Peyer's patch (tissue), 4 donors: Measurements from ENCODE around the gene ASAP2. TPM values are rescaled to one million over a fixed set of nuclear protein-coding genes. Genes with fewer than 3 reads are reported as not detected.

Source experiments
- DNase-seq, 3 donors: peaks; one replicate each; pipeline ENCODE4 v3.0.0-alpha.2; 2017 to 2019
- H3K27ac ChIP-seq, 4 donors: fragments of 200-600 bp; sonication (generic); one replicate each; pipeline ENCODE4 v1.5.1; 2016 to 2019
- H3K27me3 ChIP-seq, 2 donors: fragments of 200-600 bp; sonication (generic); one replicate each; pipeline ENCODE4 v1.5.1; 2019
- H3K36me3 ChIP-seq, 3 donors: fragments of 200-600 bp; sonication (generic); one replicate each; pipeline ENCODE4 v1.5.1; 2016 to 2019
- H3K4me1 ChIP-seq, 4 donors: fragments of 200-600 bp; sonication (generic); one replicate each; pipeline ENCODE4 v1.5.1; 2016 to 2019
- H3K4me3 ChIP-seq, 4 donors: fragments of 200-600 bp; sonication (generic); 1 replicate in 3 of 4; 2 replicates in 1 of 4; pipeline ENCODE4 v1.5.1; 2016 to 2019; ENCODE audit warnings: mild to moderate bottlenecking in 1 of 4
- H3K9me3 ChIP-seq, 4 donors: fragments of 200-600 bp; sonication (generic); one replicate each; pipeline ENCODE4 v1.5.1; 2016 to 2019; ENCODE audit warnings: mild to moderate bottlenecking in 1 of 4
- CTCF ChIP-seq, 6 experiments: fragments of 450-650 bp in 4 of 6; fragments of 200-600 bp in 2 of 6; sonication (generic) in 1 of 6; IDR thresholded peaks; one replicate each; pipeline ENCODE4 v1.5.1; 2017 to 2019; ENCODE audit warnings: antibody characterized with exemption in 6 of 6, mild to moderate bottlenecking in 3 of 6, moderate library complexity in 1 of 6
- POLR2A ChIP-seq, 2 donors: fragments of 450-650 bp; IDR thresholded peaks; one replicate each; pipeline ENCODE4 v1.5.1; 2017; ENCODE audit warnings: antibody characterized with exemption in 2 of 2, mild to moderate bottlenecking in 2 of 2, moderate library complexity in 2 of 2
- total RNA-seq, 4 donors: library from RNA; depleted of rRNA; stranded (reverse); fragments of >200 nt; gene quantifications; one replicate each; pipeline ENCODE4 v1.1.0, GENCODE V29; 2016

ASAP2 gene
- total RNA-seq, 4 donors from 2014 or later, result 30.6 to 59.4 (median 37.8) TPM

DNA sequence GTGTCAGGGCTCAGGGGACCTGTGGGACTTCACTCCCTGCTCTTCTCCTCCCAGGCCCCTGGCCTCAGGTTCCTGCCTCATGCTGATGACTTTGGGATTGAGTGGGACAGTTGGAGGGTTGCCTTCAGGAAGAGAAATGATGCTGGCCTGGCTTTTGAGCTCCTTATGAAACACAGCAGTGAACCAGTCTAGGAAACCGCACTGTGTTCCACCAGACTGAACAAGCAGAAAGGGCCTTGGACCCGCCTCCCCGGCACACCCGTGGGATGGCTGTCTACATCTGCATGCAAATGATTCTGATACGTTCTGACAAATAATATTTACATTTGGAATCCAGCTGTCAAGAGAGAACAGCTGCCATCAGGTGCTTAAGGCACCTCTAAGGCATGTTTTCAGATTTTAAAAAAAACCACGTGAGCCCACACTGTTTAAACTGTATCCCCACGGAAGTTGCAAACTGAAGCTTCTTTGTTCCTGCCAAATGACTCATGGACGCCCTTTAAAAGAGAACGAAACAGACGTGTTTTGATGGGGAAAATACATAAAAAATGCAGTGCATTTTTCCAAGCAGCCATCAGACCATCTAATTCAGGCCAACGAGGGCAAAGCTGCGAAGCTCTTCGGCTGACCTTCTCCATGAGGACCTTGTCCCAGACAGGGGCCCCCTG is 27.6 kb upstream of the ASAP2 start:
- peak in 2 of 3 donors; percentile 75 to 76 for DNase-seq
- H3K36me3 ChIP-seq, result no peaks in the 10 kb centered on the region
- peak overlapping the region; percentile 31 to 82 (median 72) for H3K27ac ChIP-seq
- H3K4me1 ChIP-seq, result peaks cover 0 to 10% (median 0%) of the 10 kb centered on the region in 4 donors
- TF ChIP-seq POLR2A (IDR thresholded peaks at IDR 0.05) (no peak), CTCF (IDR thresholded peaks at IDR 0.05) (no peak)
- H3K4me3 ChIP-seq, result no peak overlapping the region
- H3K27me3 ChIP-seq, result no peaks in the 10 kb centered on the region
- no peaks in the 10 kb centered on the region for H3K9me3 ChIP-seq

DNA sequence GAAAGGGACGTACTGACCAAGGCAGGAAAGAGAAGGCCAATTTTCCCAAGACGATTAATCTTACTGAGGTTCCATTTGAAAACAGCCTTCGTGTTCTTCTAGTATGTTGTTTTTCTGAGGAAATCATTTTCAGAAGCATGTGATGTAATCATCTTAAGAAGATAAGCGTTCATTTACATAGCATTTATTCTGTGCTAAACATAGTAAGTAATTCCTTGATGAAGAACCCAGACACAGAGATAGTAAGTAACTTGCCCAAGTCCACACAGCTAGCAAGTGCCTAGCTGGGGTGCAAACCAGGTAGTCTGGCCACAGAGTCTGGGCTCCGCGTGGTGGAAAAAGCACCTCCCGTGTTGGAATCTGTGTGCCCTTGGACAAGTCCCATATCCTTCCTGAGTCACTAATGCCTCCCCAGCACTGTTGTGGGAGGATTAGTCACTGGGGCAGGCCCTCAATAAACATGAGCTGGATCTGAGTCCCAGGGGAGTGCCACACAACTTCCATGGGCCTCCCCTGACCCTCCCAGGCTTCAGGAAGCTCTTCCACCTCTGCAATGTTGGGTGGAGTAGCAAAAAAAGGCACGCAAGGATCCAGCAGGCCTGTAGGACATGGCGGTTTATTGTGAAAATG is 26.9 kb upstream of the ASAP2 start:
- Histone ChIP-seq H3K4me3 (no peak overlapping the region), H3K36me3 (no peaks in the 10 kb centered on the region), H3K27me3 (no peaks in the 10 kb centered on the region), H3K4me1 (peaks cover 0 to 10% (median 0%) of the 10 kb centered on the region in 4 donors), H3K27ac (peak overlapping the region in 3 of 4 donors; percentile 55 to 82 (median 81)), H3K9me3 (no peaks in the 10 kb centered on the region)
- TF ChIP-seq CTCF (IDR thresholded peaks at IDR 0.05) (no peak), POLR2A (IDR thresholded peaks at IDR 0.05) (no peak)
- DNase-seq, result peak in 2 of 3 donors; percentile 57 to 70

DNA sequence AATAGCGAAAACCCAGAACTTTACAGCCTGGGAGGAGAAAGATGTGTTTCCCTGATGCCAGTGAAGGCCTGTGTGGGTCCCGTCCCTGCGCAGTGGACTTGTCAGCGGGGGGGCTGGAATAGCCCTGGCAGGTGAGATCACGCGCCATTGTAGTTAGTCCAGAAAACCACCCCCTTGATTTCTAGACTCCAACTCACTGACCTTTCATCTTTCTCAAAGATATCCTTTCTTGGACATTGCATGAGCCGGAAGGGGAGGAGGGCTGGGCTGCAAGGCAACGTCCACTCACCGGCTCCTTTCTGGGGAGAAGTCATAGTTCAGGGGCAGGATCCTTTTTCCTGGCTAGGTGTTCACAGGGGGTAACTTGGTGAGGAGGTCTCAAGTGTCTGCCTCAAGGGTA is 22.3 kb upstream of the ASAP2 start:
- H3K27me3 ChIP-seq, result no peaks in the 10 kb centered on the region
- TF ChIP-seq POLR2A (IDR thresholded peaks at IDR 0.05) (no peak), CTCF (IDR thresholded peaks at IDR 0.05) (no peak)
- H3K4me3 ChIP-seq, result no peak overlapping the region
- H3K27ac ChIP-seq, result no peak overlapping the region
- no peaks in the 10 kb centered on the region for H3K36me3 ChIP-seq
- DNase-seq, result no peak
- no peaks in the 10 kb centered on the region for H3K9me3 ChIP-seq
- peaks cover 0 to 4% (median 0%) of the 10 kb centered on the region in 4 donors for H3K4me1 ChIP-seq

- TF ChIP-seq CTCF (IDR thresholded peaks at IDR 0.05) (no peak), POLR2A (IDR thresholded peaks at IDR 0.05) (no peak)
- peaks cover 0 to 4% (median 0%) of the 10 kb centered on the region in 4 donors for H3K4me1 ChIP-seq
- no peaks in the 10 kb centered on the region for H3K36me3 ChIP-seq
- no peaks in the 10 kb centered on the region for H3K9me3 ChIP-seq
- no peaks in the 10 kb centered on the region for H3K27me3 ChIP-seq
- no peak for DNase-seq
- H3K4me3 ChIP-seq, result no peak overlapping the region
- H3K27ac ChIP-seq, result no peak overlapping the region
Measured at GRCh38 chr2:9187620-9188214, 18.9 kb upstream of the ASAP2 start.

GRCh38 chr2:9188823-9189222 is 17.8 kb upstream of the ASAP2 start:
- no peak overlapping the region for H3K27ac ChIP-seq
- no peaks in the 10 kb centered on the region for H3K27me3 ChIP-seq
- peaks cover 0 to 4% (median 0%) of the 10 kb centered on the region in 4 donors for H3K4me1 ChIP-seq
- no peaks in the 10 kb centered on the region for H3K9me3 ChIP-seq
- H3K4me3 ChIP-seq, result no peak overlapping the region
- peak in 1 of 3 donors; percentile 14 for DNase-seq
- TF ChIP-seq POLR2A (IDR thresholded peaks at IDR 0.05) (no peak), CTCF (IDR thresholded peaks at IDR 0.05) (no peak)
- H3K36me3 ChIP-seq, result no peaks in the 10 kb centered on the region
